OCI-LY7 (cell line): ENCODE measurements around the gene SLC35E2B.
"Not testable (repeated sequence)": the region's sequence is repeated elsewhere in the genome, so short reads cannot be mapped to it uniquely, and the experiment has no call there.

Experiments
- CTCF ChIP-seq: fragments of 200-600 bp; sonication (generic); conservative IDR thresholded peaks from 2 replicates; pipeline ENCODE4 v1.5.1; 2014; ENCODE audit warnings: mild to moderate bottlenecking, antibody characterized with exemption, low read length, moderate library complexity, mixed read lengths
- EZH2phosphoT487 ChIP-seq: fragments of 200-600 bp; sonication (generic); IDR thresholded peaks from 2 replicates; pipeline ENCODE4 v1.6.1; 2018; ENCODE audit warnings: low read depth, borderline replicate concordance, mild to moderate bottlenecking, mixed run types, antibody characterized with exemption, low read length, moderate library complexity, mixed read lengths

- not testable (repeated sequence) for TF ChIP-seq CTCF, EZH2phosphoT487
Observed at GRCh38 chr1:1696431-1697357, 4.1 kb upstream of the SLC35E2B start.
